H9 (cell line): ENCODE measurements around the gene RGS8. TPM values are rescaled to one million over a fixed set of nuclear protein-coding genes. Genes with fewer than 3 reads are reported as not detected.
A peak's percentile ranks its signal among the peaks of the same experiment; 100 is the strongest.

Source experiments
- DNase-seq: peaks from one replicate; pipeline ENCODE4 v3.0.0-alpha.2; 2017
- H2AFZ ChIP-seq: one replicate; pipeline ENCODE4 v1.6.1; 2013; ENCODE audit warnings: mild to moderate bottlenecking, low read length, control low read depth, moderate library complexity
- H2AK5ac ChIP-seq: 2 replicates; pipeline ENCODE4 v1.6.1; 2013; ENCODE audit warnings: low read length, control low read depth, mixed read lengths; ENCODE audit not compliant: insufficient read length
- H2BK120ac ChIP-seq: one replicate; pipeline ENCODE4 v1.6.1; 2013; ENCODE audit warnings: low read depth, mild to moderate bottlenecking, low read length, control low read depth, inconsistent platforms; ENCODE audit not compliant: poor library complexity, severe bottlenecking
- H2BK12ac ChIP-seq: 2 replicates; pipeline ENCODE4 v1.6.1; 2013; ENCODE audit warnings: low read length, control low read depth, mixed read lengths, low read depth; ENCODE audit not compliant: insufficient read length
- H2BK15ac ChIP-seq: 2 replicates; pipeline ENCODE4 v1.6.1; 2013; ENCODE audit warnings: low read depth, low read length, control low read depth
- H2BK20ac ChIP-seq: one replicate; pipeline ENCODE4 v1.6.1; 2013; ENCODE audit warnings: low read depth, mild to moderate bottlenecking, low read length, control low read depth, inconsistent platforms; ENCODE audit not compliant: poor library complexity, severe bottlenecking
- H2BK5ac ChIP-seq: 2 replicates; pipeline ENCODE4 v1.6.1; 2013; ENCODE audit warnings: low read length, control low read depth, mixed read lengths; ENCODE audit not compliant: insufficient read length
- H3K14ac ChIP-seq: 2 replicates; pipeline ENCODE4 v1.6.1; 2013; ENCODE audit warnings: low read length, control low read depth; ENCODE audit not compliant: insufficient read depth
- H3K18ac ChIP-seq: 2 replicates; pipeline ENCODE4 v1.6.1; 2013; ENCODE audit warnings: low read depth, mild to moderate bottlenecking, mixed read lengths, low read length, control low read depth; ENCODE audit not compliant: insufficient read length
- H3K23ac ChIP-seq: 2 replicates; pipeline ENCODE4 v1.6.1; 2013; ENCODE audit warnings: low read length, control low read depth, mixed read lengths, low read depth; ENCODE audit not compliant: insufficient read length
- H3K23me2 ChIP-seq: 2 replicates; pipeline ENCODE4 v1.6.1; 2013; ENCODE audit warnings: low read depth, mild to moderate bottlenecking, mixed read lengths, low read length, control low read depth; ENCODE audit not compliant: insufficient read length, poor library complexity, severe bottlenecking
- H3K27ac ChIP-seq: 2 replicates; pipeline ENCODE4 v1.5.1; 2013; ENCODE audit warnings: low read length, control low read depth, mixed read lengths, low read depth; ENCODE audit not compliant: insufficient read length
- H3K27me3 ChIP-seq: 2 replicates; pipeline ENCODE4 v1.6.1; 2013; ENCODE audit warnings: low read length, control low read depth, inconsistent platforms; ENCODE audit not compliant: insufficient read depth
- H3K4ac ChIP-seq: 2 replicates; pipeline ENCODE4 v1.6.1; 2013; ENCODE audit warnings: low read depth, mild to moderate bottlenecking, control low read depth, inconsistent platforms, low read length, moderate library complexity
- H3K4me1 ChIP-seq: 2 replicates; pipeline ENCODE4 v1.6.1; 2013; ENCODE audit warnings: low read length, control low read depth, inconsistent platforms; ENCODE audit not compliant: insufficient read depth
- H3K4me2 ChIP-seq: 2 replicates; pipeline ENCODE4 v1.6.1; 2013; ENCODE audit warnings: low read length, control low read depth, mixed read lengths; ENCODE audit not compliant: insufficient read length, insufficient read depth
- H3K56ac ChIP-seq: 2 replicates; pipeline ENCODE4 v1.6.1; 2013; ENCODE audit warnings: low read depth, mild to moderate bottlenecking, mixed read lengths, low read length, control low read depth; ENCODE audit not compliant: insufficient read length
- H3K79me1 ChIP-seq: 2 replicates; pipeline ENCODE4 v1.6.1; 2013; ENCODE audit warnings: low read depth, mild to moderate bottlenecking, moderate library complexity, low read length, control low read depth, inconsistent platforms; ENCODE audit not compliant: insufficient read depth, poor library complexity, severe bottlenecking
- H3K79me2 ChIP-seq: 2 replicates; pipeline ENCODE4 v1.6.1; 2013; ENCODE audit warnings: low read length, control low read depth, inconsistent platforms; ENCODE audit not compliant: insufficient read depth
- H3K9ac ChIP-seq: 2 replicates; pipeline ENCODE4 v1.6.1; 2013; ENCODE audit warnings: low read length, control low read depth, mixed read lengths; ENCODE audit not compliant: insufficient read length; ENCODE audit errors: extremely low read depth
- H3K9me3 ChIP-seq: one replicate; pipeline ENCODE4 v1.6.1; 2013; ENCODE audit warnings: low read depth, low read length, inconsistent platforms; ENCODE audit not compliant: control insufficient read depth
- H3T11ph ChIP-seq: one replicate; pipeline ENCODE4 v1.6.1; 2013; ENCODE audit warnings: mild to moderate bottlenecking, low read length, control low read depth, inconsistent platforms
- H4K20me1 ChIP-seq: one replicate; pipeline ENCODE4 v1.6.1; 2013; ENCODE audit not compliant: control insufficient read depth, insufficient read length, insufficient read depth
- H4K5ac ChIP-seq: 2 replicates; pipeline ENCODE4 v1.6.1; 2013; ENCODE audit warnings: low read depth, mild to moderate bottlenecking, mixed read lengths, low read length, control low read depth; ENCODE audit not compliant: insufficient read length
- H4K8ac ChIP-seq: replicated peaks from 2 replicates; pipeline ENCODE4 v1.6.1; 2013; ENCODE audit warnings: low read length, control low read depth, mixed read lengths, low read depth; ENCODE audit not compliant: insufficient read length
- H4K91ac ChIP-seq: 2 replicates; pipeline ENCODE4 v1.6.1; 2013; ENCODE audit warnings: low read depth, mild to moderate bottlenecking, moderate library complexity, mixed read lengths, low read length, control low read depth; ENCODE audit not compliant: insufficient read length
- H3K27ac Mint-ChIP-seq, 3 experiments: 2 replicates in 2 of 3; 3 replicates in 1 of 3; pipeline ENCODE4 v1.8.0; 2020 to 2021; ENCODE audit warnings: mixed read lengths in 3 of 3, mild to moderate bottlenecking in 1 of 3, moderate library complexity in 1 of 3
- H3K27me3 Mint-ChIP-seq: 2 replicates; pipeline ENCODE4 v1.8.0; 2021; ENCODE audit warnings: low read depth, mild to moderate bottlenecking, moderate library complexity, mixed read lengths
- H3K36me3 Mint-ChIP-seq, 3 experiments: 2 replicates in 2 of 3; 3 replicates in 1 of 3; pipeline ENCODE4 v1.8.0; 2020 to 2021; ENCODE audit warnings: low read depth in 3 of 3, mixed read lengths in 3 of 3; ENCODE audit not compliant: insufficient read depth in 1 of 3
- H3K4me1 Mint-ChIP-seq, 2 experiments: 2 replicates each; pipeline ENCODE4 v1.8.0; 2020; ENCODE audit warnings: mixed read lengths in 2 of 2
- H3K4me3 Mint-ChIP-seq, 2 experiments: 2 replicates in 1 of 2; 3 replicates in 1 of 2; pipeline ENCODE4 v1.8.0; 2020 to 2021; ENCODE audit warnings: mild to moderate bottlenecking in 2 of 2, mixed read lengths in 2 of 2, moderate library complexity in 1 of 2
- H3K9me3 Mint-ChIP-seq, 2 experiments: 2 replicates in 1 of 2; 3 replicates in 1 of 2; pipeline ENCODE4 v1.8.0; 2020; ENCODE audit warnings: mild to moderate bottlenecking in 2 of 2, mixed read lengths in 2 of 2, moderate library complexity in 1 of 2
- WGBS: extraction: QIAGEN DNeasy Blood & Tissue Kit; methylation state at CpG from one replicate; pipeline ENCODE4 v1.1.7; 2013; ENCODE audit warnings: missing lambda C conversion rate, low lambda C conversion rate, mixed read lengths; ENCODE audit not compliant: insufficient read length; ENCODE audit errors: extremely low coverage; 5-methylcytosine and 5-hydroxymethylcytosine counted together
- total RNA-seq: library from RNA; stranded (reverse); gene quantifications from 2 replicates; pipeline ENCODE4 v1.2.1, GENCODE V29; 2021
- TF ChIP-seq, protein P1 (sequence below): fragments of 200-600 bp; sonication (generic); conservative IDR thresholded peaks from 3 replicates; pipeline ENCODE4 v1.8.0; 2021; ENCODE audit warnings: antibody characterized with exemption, mild to moderate bottlenecking

The RGS8 gene
- total RNA-seq, 1 experiment from 2014 or later = not detected

- Histone ChIP-seq H3K27ac (no peak overlapping the region), H2BK120ac (no peak overlapping the region), H3K23me2 (no peaks in the 10 kb centered on the region), H2BK20ac (no peak overlapping the region), H3K14ac (no peak overlapping the region), H2AK5ac (no peak overlapping the region), H2BK15ac (no peak overlapping the region), H3K79me2 (no peaks in the 10 kb centered on the region), H3K18ac (no peak overlapping the region), H3K4me2 (no peak overlapping the region), H3K27me3 (no peaks in the 10 kb centered on the region), H4K91ac (no peak overlapping the region), H4K8ac (no peak overlapping the region), H3K4ac (no peak overlapping the region), H3K9me3 (no peaks in the 10 kb centered on the region), H3T11ph (no peak overlapping the region), H2BK5ac (no peak overlapping the region), H3K4me1 (peaks cover 3% of the 10 kb centered on the region; the same call in 1 of the 2 replicates), H3K79me1 (no peaks in the 10 kb centered on the region), H4K5ac (no peak overlapping the region), H3K9ac (no peak overlapping the region), H2BK12ac (no peak overlapping the region), H3K23ac (no peak overlapping the region), H3K56ac (no peak overlapping the region), H2AFZ (no peak overlapping the region), H4K20me1 (no peaks in the 10 kb centered on the region)
- TF ChIP-seq, protein P1, sequence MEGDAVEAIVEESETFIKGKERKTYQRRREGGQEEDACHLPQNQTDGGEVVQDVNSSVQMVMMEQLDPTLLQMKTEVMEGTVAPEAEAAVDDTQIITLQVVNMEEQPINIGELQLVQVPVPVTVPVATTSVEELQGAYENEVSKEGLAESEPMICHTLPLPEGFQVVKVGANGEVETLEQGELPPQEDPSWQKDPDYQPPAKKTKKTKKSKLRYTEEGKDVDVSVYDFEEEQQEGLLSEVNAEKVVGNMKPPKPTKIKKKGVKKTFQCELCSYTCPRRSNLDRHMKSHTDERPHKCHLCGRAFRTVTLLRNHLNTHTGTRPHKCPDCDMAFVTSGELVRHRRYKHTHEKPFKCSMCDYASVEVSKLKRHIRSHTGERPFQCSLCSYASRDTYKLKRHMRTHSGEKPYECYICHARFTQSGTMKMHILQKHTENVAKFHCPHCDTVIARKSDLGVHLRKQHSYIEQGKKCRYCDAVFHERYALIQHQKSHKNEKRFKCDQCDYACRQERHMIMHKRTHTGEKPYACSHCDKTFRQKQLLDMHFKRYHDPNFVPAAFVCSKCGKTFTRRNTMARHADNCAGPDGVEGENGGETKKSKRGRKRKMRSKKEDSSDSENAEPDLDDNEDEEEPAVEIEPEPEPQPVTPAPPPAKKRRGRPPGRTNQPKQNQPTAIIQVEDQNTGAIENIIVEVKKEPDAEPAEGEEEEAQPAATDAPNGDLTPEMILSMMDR = no peak
- Mint-ChIP-seq H3K27me3 (peaks cover 12% of the 10 kb centered on the region), H3K4me1 (peaks cover 37 to 51% of the 10 kb centered on the region in 2 experiments), H3K4me3 (no peak overlapping the region), H3K27ac (peak overlapping the region in 1 of 3 experiments; percentile 66; a peak in 3 of 7 replicates), H3K9me3 (no peaks in the 10 kb centered on the region), H3K36me3 (no peaks in the 10 kb centered on the region)
- WGBS = no CpG with 5 or more reads among the region's 8 CpGs
- DNase-seq = no peak
Measured at GRCh38 chr1:182674346-182675246, 9.8 kb downstream of the RGS8 start.
